Ammon's horn (tissue), 1 donor: Measurements from ENCODE around the gene AFF2.

Experiments used
- DNase-seq: peaks from one replicate; pipeline ENCODE4 v3.0.0-alpha.2; 2016; ENCODE audit warnings: low spot score

Gene AFF2

GRCh38 chrX:149010013-149010852 is 509.8 kb downstream of the AFF2 start:
- no peak for DNase-seq

- no peak for DNase-seq
Observed at GRCh38 chrX:149010853-149011224, 510.4 kb downstream of the AFF2 start.

- no peak for DNase-seq
Observed at GRCh38 chrX:149013081-149013480, 512.7 kb downstream of the AFF2 start.

- no peak for DNase-seq
Observed at GRCh38 chrX:149021159-149021558, 520.7 kb downstream of the AFF2 start.

- DNase-seq, result no peak
Observed at GRCh38 chrX:149022485-149022884, 522.1 kb downstream of the AFF2 start.

GRCh38 chrX:149032449-149032848 is 532.0 kb downstream of the AFF2 start:
- DNase-seq, result no peak

- peak; percentile 13 for DNase-seq
Observed at GRCh38 chrX:149036086-149036485, 535.7 kb downstream of the AFF2 start.

GRCh38 chrX:149037281-149037870 is 537.0 kb downstream of the AFF2 start:
- peak; percentile 4 for DNase-seq

- DNase-seq, result peak; percentile 1
Observed at GRCh38 chrX:149039057-149039456, 538.6 kb downstream of the AFF2 start.

GRCh38 chrX:149040873-149041535 is 540.6 kb downstream of the AFF2 start:
- no peak for DNase-seq

- no peak for DNase-seq
Observed at GRCh38 chrX:149043401-149043800, 543.0 kb downstream of the AFF2 start.

GRCh38 chrX:149044471-149044870 is 544.1 kb downstream of the AFF2 start:
- DNase-seq, result no peak

GRCh38 chrX:149045645-149046210 is 545.3 kb downstream of the AFF2 start:
- DNase-seq, result no peak
